ENCODE data around the gene PEX12. TPM values are rescaled to one million over a fixed set of nuclear protein-coding genes. Genes with fewer than 3 reads are reported as not detected.
"Not testable (repeated sequence)": the region's sequence is repeated elsewhere in the genome, so short reads cannot be mapped to it uniquely, and the experiment has no call there.

PEX12 gene
- total RNA-seq, 1 donor from 2014 or later, result 8.7 TPM

GRCh38 chr17:35529866-35530265, 48.5 kb downstream of the PEX12 start:
- H3K9me3 ChIP-seq (replicated peaks), result peaks cover 4% of the 10 kb centered on the region
- no peak for TF ChIP-seq CTCF (IDR thresholded peaks at IDR 0.05; ENCODE audit: borderline replicate concordance)
- intact Hi-C loops (cut with micrococcal nuclease), result loop anchor here (5.0 to 10.0 kb wide), 2 partner anchors 218 to 355 kb away; no protein-coding TSS in a partner anchor
- no peaks in the 10 kb centered on the region for H3K4me1 ChIP-seq
- no peaks in the 10 kb centered on the region for H3K36me3 ChIP-seq
- no peak overlapping the region for H3K27ac ChIP-seq (replicated peaks)
- H3K4me3 ChIP-seq, result no peak overlapping the region
- no peak for DNase-seq
- H3K27me3 ChIP-seq (ENCODE audit: low read depth), result no peaks in the 10 kb centered on the region

- H3K27ac ChIP-seq (replicated peaks); H3K27me3 ChIP-seq (ENCODE audit: low read depth); H3K4me3 ChIP-seq; DNase-seq; H3K4me1 ChIP-seq; intact Hi-C loops (cut with micrococcal nuclease); H3K9me3 ChIP-seq (replicated peaks); H3K36me3 ChIP-seq: not testable (repeated sequence)
These were observed 49.0 kb downstream of the PEX12 start for GRCh38 chr17:35529326-35529725.

Other genes with a start within 250 kb of the PEX12 start
- gene SLFN11, start 204.9 kb downstream of the PEX12 start, total RNA-seq, result 15.1 TPM
- gene SLFN12, start 146.1 kb downstream of the PEX12 start, total RNA-seq, result 3.7 TPM
- 3.4 TPM for gene SLFN13, start 129.8 kb downstream of the PEX12 start, total RNA-seq
- gene SLFN12L, start 40.9 kb downstream of the PEX12 start, total RNA-seq, result 0.25 TPM
- gene SLFN14, start 17.8 kb downstream of the PEX12 start, total RNA-seq, result not detected
- 113 TPM for gene AP2B1, start 8.8 kb upstream of the PEX12 start, total RNA-seq
- 18.4 TPM for gene RASL10B, start 153.1 kb upstream of the PEX12 start, total RNA-seq
- gene GAS2L2, start 174.7 kb upstream of the PEX12 start, total RNA-seq, result 0.08 TPM
- gene C17orf50, start 182.3 kb upstream of the PEX12 start, total RNA-seq, result not detected
- gene MMP28, start 217.1 kb upstream of the PEX12 start, total RNA-seq, result 3.0 TPM
- 113 TPM for gene TAF15, start 230.9 kb upstream of the PEX12 start, total RNA-seq